Endothelial cell (in vitro differentiated cells): ENCODE measurements around the gene PLCXD1. TPM values are rescaled to one million over a fixed set of nuclear protein-coding genes. Genes with fewer than 3 reads are reported as not detected.
A peak's percentile ranks its signal among the peaks of the same experiment; 100 is the strongest.

Source experiments
- DNase-seq: peaks from one replicate; pipeline ENCODE4 v3.0.0; 2021; ENCODE audit warnings: low spot score
- H3K27ac Mint-ChIP-seq: one replicate; pipeline ENCODE4 v1.8.0; 2021; ENCODE audit warnings: mixed read lengths, inconsistent platforms; ENCODE audit not compliant: unreplicated experiment
- H3K27me3 Mint-ChIP-seq: one replicate; pipeline ENCODE4 v1.8.0; 2021; ENCODE audit warnings: mild to moderate bottlenecking, moderate library complexity, mixed read lengths, inconsistent platforms; ENCODE audit not compliant: unreplicated experiment
- H3K36me3 Mint-ChIP-seq: one replicate; pipeline ENCODE4 v1.8.0; 2021; ENCODE audit warnings: mild to moderate bottlenecking, low read depth, mixed read lengths, inconsistent platforms; ENCODE audit not compliant: unreplicated experiment
- H3K4me1 Mint-ChIP-seq: one replicate; pipeline ENCODE4 v1.8.0; 2021; ENCODE audit warnings: mild to moderate bottlenecking, mixed read lengths, inconsistent platforms; ENCODE audit not compliant: unreplicated experiment
- H3K4me3 Mint-ChIP-seq: one replicate; pipeline ENCODE4 v1.8.0; 2021; ENCODE audit warnings: mild to moderate bottlenecking, mixed read lengths, inconsistent platforms; ENCODE audit not compliant: unreplicated experiment
- H3K9me3 Mint-ChIP-seq: one replicate; pipeline ENCODE4 v1.8.0; 2021; ENCODE audit warnings: mixed read lengths, inconsistent platforms; ENCODE audit not compliant: unreplicated experiment
- total RNA-seq: library from RNA; stranded (reverse); fragmentation: NEBNext Ultra II Directional; extraction: Animal tissue kit (Norgen Biotek cat#: 25700); gene quantifications from one replicate; pipeline ENCODE4 v1.2.1, GENCODE V29; 2021; ENCODE audit not compliant: unreplicated experiment
- TF ChIP-seq, protein P1 (sequence below): fragments of 200-600 bp; sonication (generic); IDR thresholded peaks from one replicate; pipeline ENCODE4 v1.5.0; 2021; ENCODE audit warnings: antibody characterized with exemption; ENCODE audit not compliant: unreplicated experiment

PLCXD1 gene
- total RNA-seq, 1 donor from 2014 or later = 21.7 TPM

DNA sequence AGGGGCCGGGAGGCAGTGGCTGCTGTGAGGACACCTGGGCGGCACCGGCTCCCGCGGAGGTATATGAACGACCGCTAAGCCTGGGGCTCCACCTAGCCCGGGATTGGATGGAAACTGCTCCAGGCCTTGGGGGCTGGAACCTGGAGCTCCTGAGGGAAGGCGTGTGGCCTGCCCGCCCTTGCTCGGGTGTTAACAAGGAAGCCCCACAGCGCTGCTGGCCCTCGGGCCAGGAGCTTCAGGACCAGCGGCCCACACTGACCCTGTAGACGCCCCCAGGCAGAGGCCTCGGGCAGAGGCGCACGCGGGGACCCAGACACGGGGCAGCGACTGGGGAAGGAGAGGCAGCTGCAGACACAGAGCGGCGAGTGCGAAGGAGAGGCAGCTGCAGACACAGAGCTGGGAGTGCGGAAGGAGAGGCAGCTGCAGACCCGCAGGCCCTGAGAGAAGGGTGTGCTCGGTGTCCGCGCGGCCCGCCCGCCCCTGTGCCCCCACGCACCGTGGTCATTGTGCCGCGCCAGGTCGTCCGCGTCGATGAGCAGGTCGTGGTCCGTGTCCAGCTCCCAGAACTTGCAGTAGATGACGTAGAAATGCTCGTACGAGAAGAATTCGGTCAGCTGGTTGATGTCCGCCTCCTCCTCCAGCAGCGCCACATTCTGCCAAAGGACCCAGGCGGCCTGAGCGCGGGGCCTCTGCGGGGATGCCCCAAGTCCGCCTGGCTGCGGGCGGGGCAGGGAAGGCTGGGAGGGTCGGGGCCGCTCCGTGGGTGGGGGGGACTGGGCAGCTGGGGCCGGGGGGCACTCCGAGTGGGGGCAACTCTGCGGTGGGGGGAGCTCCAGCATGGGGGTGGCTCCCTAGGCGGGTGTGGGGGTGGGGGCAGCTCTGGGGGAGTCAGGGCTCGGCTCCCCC is 64.1 kb downstream of the PLCXD1 start:
- no peak overlapping the region for H3K27ac Mint-ChIP-seq
- DNase-seq = no peak
- peaks cover 13% of the 10 kb centered on the region for H3K27me3 Mint-ChIP-seq
- H3K36me3 Mint-ChIP-seq = peaks cover 26% of the 10 kb centered on the region
- H3K4me1 Mint-ChIP-seq = peaks cover 4% of the 10 kb centered on the region
- H3K4me3 Mint-ChIP-seq = no peak overlapping the region
- peaks cover 4% of the 10 kb centered on the region for H3K9me3 Mint-ChIP-seq
- TF ChIP-seq, protein P1, sequence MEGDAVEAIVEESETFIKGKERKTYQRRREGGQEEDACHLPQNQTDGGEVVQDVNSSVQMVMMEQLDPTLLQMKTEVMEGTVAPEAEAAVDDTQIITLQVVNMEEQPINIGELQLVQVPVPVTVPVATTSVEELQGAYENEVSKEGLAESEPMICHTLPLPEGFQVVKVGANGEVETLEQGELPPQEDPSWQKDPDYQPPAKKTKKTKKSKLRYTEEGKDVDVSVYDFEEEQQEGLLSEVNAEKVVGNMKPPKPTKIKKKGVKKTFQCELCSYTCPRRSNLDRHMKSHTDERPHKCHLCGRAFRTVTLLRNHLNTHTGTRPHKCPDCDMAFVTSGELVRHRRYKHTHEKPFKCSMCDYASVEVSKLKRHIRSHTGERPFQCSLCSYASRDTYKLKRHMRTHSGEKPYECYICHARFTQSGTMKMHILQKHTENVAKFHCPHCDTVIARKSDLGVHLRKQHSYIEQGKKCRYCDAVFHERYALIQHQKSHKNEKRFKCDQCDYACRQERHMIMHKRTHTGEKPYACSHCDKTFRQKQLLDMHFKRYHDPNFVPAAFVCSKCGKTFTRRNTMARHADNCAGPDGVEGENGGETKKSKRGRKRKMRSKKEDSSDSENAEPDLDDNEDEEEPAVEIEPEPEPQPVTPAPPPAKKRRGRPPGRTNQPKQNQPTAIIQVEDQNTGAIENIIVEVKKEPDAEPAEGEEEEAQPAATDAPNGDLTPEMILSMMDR = no peak

DNA sequence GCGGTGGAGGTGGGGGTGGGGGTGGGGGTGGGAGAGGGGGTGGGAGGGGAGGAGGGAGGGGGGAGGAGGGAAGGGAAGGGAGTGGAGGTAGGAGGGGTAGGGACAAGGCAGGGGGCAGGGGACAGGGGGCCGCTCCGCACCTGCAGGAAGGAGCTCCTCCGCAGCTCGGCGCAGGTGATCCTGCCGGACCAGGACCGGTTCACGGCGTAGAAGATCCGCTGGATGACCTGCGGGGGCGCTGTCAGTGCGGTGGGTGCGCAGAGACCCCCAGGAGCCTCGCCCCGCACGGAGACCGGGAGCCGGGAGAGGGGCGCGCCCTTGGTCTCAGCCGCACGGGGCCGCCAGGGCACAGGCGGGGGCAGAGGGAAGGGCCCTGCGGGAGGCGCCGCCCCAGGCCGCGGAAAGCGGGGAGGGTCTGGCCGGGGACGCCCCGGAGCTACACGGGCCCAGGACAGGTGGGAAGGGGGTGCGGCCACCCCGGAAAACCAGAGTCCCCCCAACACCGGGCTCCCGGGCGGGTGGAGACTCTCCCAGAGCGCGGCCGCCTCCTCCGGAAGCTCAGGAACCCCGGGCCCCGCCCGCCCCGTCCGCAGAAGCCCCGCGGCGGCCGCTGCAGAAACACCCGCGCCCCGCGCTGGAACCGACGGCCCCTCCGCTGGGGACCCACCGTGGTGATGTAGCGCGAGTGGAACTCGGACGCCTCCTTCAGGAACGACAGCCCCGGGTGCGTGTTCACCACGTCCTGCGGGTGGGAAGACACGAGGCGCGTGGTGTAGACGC is 65.0 kb downstream of the PLCXD1 start:
- H3K27ac Mint-ChIP-seq = no peak overlapping the region
- TF ChIP-seq, protein P1 = no peak
- peaks cover 4% of the 10 kb centered on the region for H3K9me3 Mint-ChIP-seq
- H3K27me3 Mint-ChIP-seq = peaks cover 10% of the 10 kb centered on the region
- peaks cover 4% of the 10 kb centered on the region for H3K4me1 Mint-ChIP-seq
- peaks cover 28% of the 10 kb centered on the region for H3K36me3 Mint-ChIP-seq
- DNase-seq = no peak
- H3K4me3 Mint-ChIP-seq = no peak overlapping the region

DNA sequence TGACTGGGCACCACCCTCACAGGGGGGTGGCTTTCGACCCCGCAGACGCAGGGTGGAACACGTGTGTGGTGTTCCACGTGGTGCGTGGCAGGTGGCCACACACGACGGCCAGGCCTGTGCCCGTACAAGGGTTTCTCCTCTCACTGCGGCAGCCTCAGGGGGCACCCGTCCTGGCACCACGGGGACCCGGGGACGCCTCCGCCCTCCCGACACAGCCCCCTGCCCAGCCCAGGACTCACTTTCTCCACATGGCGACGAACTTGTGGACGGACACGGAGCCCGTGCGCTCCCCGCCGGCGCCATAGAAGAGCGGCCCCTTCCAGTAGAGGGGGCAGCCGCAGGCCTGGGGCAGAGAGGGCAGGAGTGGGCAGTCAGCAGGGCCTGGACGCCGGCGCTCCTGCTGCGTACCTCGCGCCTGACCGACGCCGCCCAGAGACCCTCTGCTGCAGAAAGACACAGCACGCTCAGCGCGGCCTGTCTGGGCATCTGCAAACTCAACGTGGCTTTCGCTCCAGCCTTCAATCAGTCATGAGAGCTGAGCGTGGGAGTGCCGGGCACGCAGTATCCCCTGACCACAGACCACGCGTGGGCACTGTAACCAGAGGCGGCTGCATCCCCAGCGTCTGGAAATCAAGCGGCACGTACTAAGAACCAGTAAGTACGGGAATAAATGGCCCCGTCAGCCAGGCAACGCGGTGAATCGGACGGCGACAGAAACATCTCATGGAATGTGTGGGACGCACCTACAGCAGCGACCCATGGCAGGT is 66.4 kb downstream of the PLCXD1 start:
- no peak for DNase-seq
- H3K4me1 Mint-ChIP-seq = peaks cover 4% of the 10 kb centered on the region
- H3K4me3 Mint-ChIP-seq = no peak overlapping the region
- H3K27me3 Mint-ChIP-seq = peaks cover 9% of the 10 kb centered on the region
- TF ChIP-seq, protein P1 = no peak
- peaks cover 22% of the 10 kb centered on the region for H3K36me3 Mint-ChIP-seq
- H3K27ac Mint-ChIP-seq = no peak overlapping the region
- no peaks in the 10 kb centered on the region for H3K9me3 Mint-ChIP-seq

DNA sequence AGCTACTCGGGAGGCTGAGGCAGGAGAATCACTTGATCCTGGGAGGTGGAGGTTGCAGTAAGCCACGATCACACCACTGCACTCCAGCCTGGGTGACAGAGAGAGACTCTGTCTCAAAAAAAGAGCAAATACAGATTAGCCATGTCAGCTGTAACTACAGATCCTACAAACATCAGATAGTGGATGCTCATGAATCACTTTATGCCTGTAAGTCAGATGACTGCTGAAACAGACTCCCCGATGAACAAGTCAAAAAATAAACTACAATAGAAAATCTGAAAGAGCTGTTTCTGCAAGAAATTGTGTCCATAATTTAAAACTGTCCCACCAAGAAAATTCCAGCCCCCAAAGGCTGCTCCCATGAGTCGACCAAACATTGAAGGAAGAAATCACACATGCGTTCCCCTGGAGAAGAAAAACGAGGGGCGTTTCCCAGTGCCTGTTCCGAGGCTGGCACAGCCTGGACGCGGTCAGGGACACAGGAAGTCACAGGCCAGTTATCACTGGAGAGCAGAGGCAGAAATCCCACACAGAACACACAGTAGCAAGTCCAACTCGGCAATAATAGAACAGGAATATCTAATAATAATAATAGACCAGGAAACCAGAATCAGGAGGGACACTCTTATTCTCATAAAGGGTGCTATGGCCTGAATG is 67.4 kb downstream of the PLCXD1 start:
- H3K9me3 Mint-ChIP-seq = no peaks in the 10 kb centered on the region
- no peak overlapping the region for H3K4me3 Mint-ChIP-seq
- TF ChIP-seq, protein P1 = no peak
- H3K36me3 Mint-ChIP-seq = peaks cover 24% of the 10 kb centered on the region
- H3K4me1 Mint-ChIP-seq = peaks cover 4% of the 10 kb centered on the region
- H3K27ac Mint-ChIP-seq = peak overlapping the region; percentile 65
- peaks cover 12% of the 10 kb centered on the region for H3K27me3 Mint-ChIP-seq
- no peak for DNase-seq
